Fibroblast of skin of left quadriceps (primary cell): ENCODE data around the gene CD37.
A peak's percentile ranks its signal among the peaks of the same experiment; 100 is the strongest.
"Not testable (repeated sequence)": the region's sequence is repeated elsewhere in the genome, so short reads cannot be mapped to it uniquely, and the experiment has no call there.

Source experiments
- DNase-seq, 2 experiments: peaks; one replicate each; pipeline ENCODE4 v3.0.0-alpha.2; 2013; ENCODE audit warnings: low read depth in 2 of 2

The CD37 gene

GRCh38 chr19:49331187-49331586 is 4.0 kb upstream of the CD37 start:
- DNase-seq: not testable (repeated sequence)

- no peak for DNase-seq
Measured at GRCh38 chr19:49331616-49332055, 3.6 kb upstream of the CD37 start.

- DNase-seq: not testable (repeated sequence)
Measured at GRCh38 chr19:49332691-49333417, 2.4 kb upstream of the CD37 start.

GRCh38 chr19:49333418-49333805 is 1.8 kb upstream of the CD37 start:
- DNase-seq: no peak

- no peak for DNase-seq
Measured at GRCh38 chr19:49333811-49334288, 1.4 kb upstream of the CD37 start.

- no peak for DNase-seq
Measured at GRCh38 chr19:49335784-49336481, 727 bp downstream of the CD37 start.

GRCh38 chr19:49336482-49337266 is 1.5 kb downstream of the CD37 start:
- no peak for DNase-seq

- no peak for DNase-seq
Measured at GRCh38 chr19:49337267-49338022, 2.2 kb downstream of the CD37 start.

GRCh38 chr19:49338023-49338677 is 2.9 kb downstream of the CD37 start:
- no peak for DNase-seq

- DNase-seq: no peak
Measured at GRCh38 chr19:49338691-49339300, 3.6 kb downstream of the CD37 start.

- peak; percentile 70 to 73 for DNase-seq
Measured at GRCh38 chr19:49339301-49340068, 4.3 kb downstream of the CD37 start.

- DNase-seq: no peak
Measured at GRCh38 chr19:49340069-49340864, 5.1 kb downstream of the CD37 start.

- DNase-seq: no peak
Measured at GRCh38 chr19:49340865-49341718, 5.9 kb downstream of the CD37 start.

- DNase-seq: no peak
Measured at GRCh38 chr19:49342291-49342721, 7.1 kb downstream of the CD37 start.

- DNase-seq: no peak
Measured at GRCh38 chr19:49343123-49343522, 7.9 kb downstream of the CD37 start.

GRCh38 chr19:49344505-49345423 is 9.6 kb downstream of the CD37 start:
- DNase-seq: no peak

GRCh38 chr19:49347191-49347590 is 12.0 kb downstream of the CD37 start:
- DNase-seq: no peak
